Activated CD4-positive, alpha-beta T cell treated with anti-CD3 and anti-CD28 coated beads, Interleukin-2, amount 50 U/mL, for 1 hour (primary cell): Measurements from ENCODE around the gene RAB41.
"Not testable (repeated sequence)": the region's sequence is repeated elsewhere in the genome, so short reads cannot be mapped to it uniquely, and the experiment has no call there.

Source experiments
- DNase-seq: peaks from one replicate; pipeline ENCODE4 v3.0.0-alpha.2; 2020

The RAB41 gene

GRCh38 chrX:70281951-70282350 is at the start of gene RAB41:
RAB41 (plus strand) TSS chrX:70282172; CDS start chrX:70282218, 46 bp downstream.
- no peak for DNase-seq

- DNase-seq, result no peak
Measured at GRCh38 chrX:70234355-70234754, 47.6 kb upstream of the RAB41 start, which contains the start of gene AWAT1. AWAT1 (plus strand) TSS chrX:70234655; CDS start chrX:70234696, 41 bp downstream.

GRCh38 chrX:70240751-70241150 is 41.2 kb upstream of the RAB41 start:
- no peak for DNase-seq

- no peak for DNase-seq
Measured at GRCh38 chrX:70241501-70241900, 40.5 kb upstream of the RAB41 start.

- DNase-seq, result not testable (repeated sequence)
Measured at GRCh38 chrX:70243601-70244000, 38.4 kb upstream of the RAB41 start.

- DNase-seq, result no peak
Measured at GRCh38 chrX:70244881-70245280, 37.1 kb upstream of the RAB41 start.

- DNase-seq, result no peak
Measured at GRCh38 chrX:70247252-70247651, 34.7 kb upstream of the RAB41 start.

GRCh38 chrX:70252491-70252890 is 29.5 kb upstream of the RAB41 start:
- DNase-seq, result no peak

- DNase-seq, result no peak
Measured at GRCh38 chrX:70253377-70254062, 28.5 kb upstream of the RAB41 start.

GRCh38 chrX:70254063-70254400 is 27.9 kb upstream of the RAB41 start:
- no peak for DNase-seq

GRCh38 chrX:70254909-70255308 is 27.1 kb upstream of the RAB41 start:
- DNase-seq, result no peak

- DNase-seq, result no peak
Measured at GRCh38 chrX:70255452-70255851, 26.5 kb upstream of the RAB41 start.

- no peak for DNase-seq
Measured at GRCh38 chrX:70257423-70258288, 24.3 kb upstream of the RAB41 start.

- no peak for DNase-seq
Measured at GRCh38 chrX:70260104-70260503, 21.9 kb upstream of the RAB41 start, which contains the start of gene P2RY4. P2RY4 (minus strand) TSS chrX:70260204; CDS start chrX:70259624, 580 bp downstream.

GRCh38 chrX:70262952-70263567 is 18.9 kb upstream of the RAB41 start:
- DNase-seq, result peak; percentile 5

- no peak for DNase-seq
Measured at GRCh38 chrX:70264784-70265183, 17.2 kb upstream of the RAB41 start.

GRCh38 chrX:70268034-70268433 is 13.9 kb upstream of the RAB41 start, which contains the start of gene ARR3:
ARR3 (plus strand) TSS chrX:70268334; CDS start chrX:70269386, 1,052 bp downstream.
- DNase-seq, result no peak

GRCh38 chrX:70274029-70274428 is 7.9 kb upstream of the RAB41 start:
- DNase-seq, result not testable (repeated sequence)

GRCh38 chrX:70279081-70279480 is 2.9 kb upstream of the RAB41 start:
- DNase-seq, result no peak

GRCh38 chrX:70280573-70280972 is 1.4 kb upstream of the RAB41 start:
- DNase-seq, result no peak

GRCh38 chrX:70289168-70289792 is 7.3 kb downstream of the RAB41 start:
- DNase-seq, result no peak

GRCh38 chrX:70289793-70290770 is 8.1 kb downstream of the RAB41 start, which contains the start of the genes KIF4A and PDZD11:
KIF4A (plus strand) TSS chrX:70290104; CDS start chrX:70290459, 355 bp downstream.
PDZD11 (minus strand) TSS chrX:70289927; CDS start chrX:70289341, 586 bp downstream.
- peak; percentile 65 for DNase-seq
